Measurements from ENCODE around the gene PDRG1. TPM values are rescaled to one million over a fixed set of nuclear protein-coding genes. Genes with fewer than 3 reads are reported as not detected.
"Not testable (repeated sequence)": the region's sequence is repeated elsewhere in the genome, so short reads cannot be mapped to it uniquely, and the experiment has no call there.

The PDRG1 gene
- total RNA-seq, 1 donor from 2014 or later, result 6.8 TPM

- H3K36me3 ChIP-seq (ENCODE audit: control insufficient read depth, insufficient read depth, low read length), result no peaks in the 10 kb centered on the region
- no peak for DNase-seq (ENCODE audit: low read depth)
- no peak for FAIRE-seq
- no peak overlapping the region for H3K4me3 ChIP-seq (ENCODE audit: low read depth, low read length)
- no peak for TF ChIP-seq CTCF (IDR thresholded peaks at IDR 0.05; ENCODE audit: insufficient read depth, low read length, severe bottlenecking)
- no peaks in the 10 kb centered on the region for H3K27me3 ChIP-seq (ENCODE audit: control insufficient read depth, insufficient read depth, low read length)
Observed at GRCh38 chr20:31934491-31934890, 17.4 kb downstream of the PDRG1 start.

GRCh38 chr20:31933698-31934097, 18.1 kb downstream of the PDRG1 start:
- TF ChIP-seq CTCF (IDR thresholded peaks at IDR 0.05; ENCODE audit: insufficient read depth, low read length, severe bottlenecking), result no peak
- FAIRE-seq, result no peak
- H3K4me3 ChIP-seq (ENCODE audit: low read depth, low read length), result no peak overlapping the region
- no peaks in the 10 kb centered on the region for H3K36me3 ChIP-seq (ENCODE audit: control insufficient read depth, insufficient read depth, low read length)
- H3K27me3 ChIP-seq (ENCODE audit: control insufficient read depth, insufficient read depth, low read length), result no peaks in the 10 kb centered on the region
- peak; percentile 15 for DNase-seq (ENCODE audit: low read depth)

GRCh38 chr20:31930779-31931178, 21.1 kb downstream of the PDRG1 start:
- no peaks in the 10 kb centered on the region for H3K36me3 ChIP-seq (ENCODE audit: control insufficient read depth, insufficient read depth, low read length)
- no peak for DNase-seq (ENCODE audit: low read depth)
- no peak overlapping the region for H3K4me3 ChIP-seq (ENCODE audit: low read depth, low read length)
- no peak for FAIRE-seq
- no peak for TF ChIP-seq CTCF (IDR thresholded peaks at IDR 0.05; ENCODE audit: insufficient read depth, low read length, severe bottlenecking)
- H3K27me3 ChIP-seq (ENCODE audit: control insufficient read depth, insufficient read depth, low read length), result no peaks in the 10 kb centered on the region

- FAIRE-seq; H3K4me3 ChIP-seq (ENCODE audit: low read depth, low read length); DNase-seq (ENCODE audit: low read depth); H3K36me3 ChIP-seq (ENCODE audit: control insufficient read depth, insufficient read depth, low read length); H3K27me3 ChIP-seq (ENCODE audit: control insufficient read depth, insufficient read depth, low read length): not testable (repeated sequence)
Observed at GRCh38 chr20:31929631-31930030, 22.2 kb downstream of the PDRG1 start.

GRCh38 chr20:31927627-31928159, 24.2 kb downstream of the PDRG1 start:
- DNase-seq (ENCODE audit: low read depth) (no peak), FAIRE-seq (no peak)
- Histone ChIP-seq H3K4me3 (ENCODE audit: low read depth, low read length) (no peak overlapping the region), H3K27me3 (ENCODE audit: control insufficient read depth, insufficient read depth, low read length) (no peaks in the 10 kb centered on the region), H3K36me3 (ENCODE audit: control insufficient read depth, insufficient read depth, low read length) (no peaks in the 10 kb centered on the region)
- no peak for TF ChIP-seq CTCF (IDR thresholded peaks at IDR 0.05; ENCODE audit: insufficient read depth, low read length, severe bottlenecking)

- H3K27me3 ChIP-seq (ENCODE audit: control insufficient read depth, insufficient read depth, low read length), result no peaks in the 10 kb centered on the region
- FAIRE-seq, result no peak
- TF ChIP-seq CTCF (IDR thresholded peaks at IDR 0.05; ENCODE audit: insufficient read depth, low read length, severe bottlenecking), result no peak
- H3K36me3 ChIP-seq (ENCODE audit: control insufficient read depth, insufficient read depth, low read length), result no peaks in the 10 kb centered on the region
- no peak for DNase-seq (ENCODE audit: low read depth)
- no peak overlapping the region for H3K4me3 ChIP-seq (ENCODE audit: low read depth, low read length)
Observed at GRCh38 chr20:31926493-31926892, 25.4 kb downstream of the PDRG1 start.

Data from bronchial epithelial cell (primary cell).